HG03439 (cell line): Measurements from ENCODE around the gene FCGR3A.

Experiments
- ATAC-seq: cut with Tn5 transposase; IDR thresholded peaks from one replicate; pipeline ENCODE4 v1.9.1; 2021; ENCODE audit warnings: mild to moderate bottlenecking, moderate library complexity; ENCODE audit not compliant: unreplicated experiment

The FCGR3A gene

GRCh38 chr1:161505686-161506085, 43.9 kb downstream of the FCGR3A start:
- no peak for ATAC-seq

DNA sequence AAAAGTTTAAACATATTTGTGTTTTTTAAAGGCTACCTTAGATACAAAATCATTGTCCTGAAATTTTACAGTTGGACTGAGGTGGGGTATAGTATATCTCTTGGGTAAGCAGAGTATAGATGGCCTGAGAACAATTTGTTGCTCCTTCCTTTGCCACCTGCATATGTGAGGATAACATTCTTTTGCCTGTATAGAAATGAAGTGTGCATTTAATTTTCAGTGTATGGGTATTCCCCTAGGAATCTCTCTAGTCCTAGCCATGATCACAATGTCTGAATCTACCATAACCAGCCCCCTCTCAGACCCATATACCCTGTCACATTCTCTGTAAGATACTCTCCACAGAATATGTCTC, 46.2 kb downstream of the FCGR3A start:
- ATAC-seq, result no peak

- ATAC-seq, result no peak
Observed at GRCh38 chr1:161502641-161503393, 46.8 kb downstream of the FCGR3A start.

GRCh38 chr1:161502181-161502580, 47.4 kb downstream of the FCGR3A start:
- ATAC-seq, result no peak

- no peak for ATAC-seq
Observed at GRCh38 chr1:161501234-161501633, 48.4 kb downstream of the FCGR3A start.

GRCh38 chr1:161499099-161500039, 50.2 kb downstream of the FCGR3A start:
- ATAC-seq, result no peak

GRCh38 chr1:161498646-161499045, 51.0 kb downstream of the FCGR3A start:
- ATAC-seq, result no peak

DNA sequence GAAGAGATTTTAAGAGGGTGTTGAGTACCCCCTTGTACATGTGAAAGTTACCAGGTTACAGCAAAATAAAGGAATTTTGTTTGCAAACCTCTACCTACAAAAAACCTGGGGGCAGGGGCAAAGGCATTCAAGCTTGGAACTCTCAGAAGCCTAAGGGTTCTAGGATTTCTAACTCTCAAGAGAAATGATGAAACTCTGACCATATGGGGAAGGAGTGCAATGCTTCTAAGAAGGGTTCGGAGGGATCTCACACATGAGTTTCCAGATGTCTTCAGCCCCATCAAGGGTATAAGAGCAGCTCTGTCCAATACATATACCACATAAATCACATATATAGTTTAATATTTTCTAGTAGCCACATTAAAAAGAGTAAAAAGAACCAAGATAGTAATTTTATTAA, 51.7 kb downstream of the FCGR3A start:
- no peak for ATAC-seq

DNA sequence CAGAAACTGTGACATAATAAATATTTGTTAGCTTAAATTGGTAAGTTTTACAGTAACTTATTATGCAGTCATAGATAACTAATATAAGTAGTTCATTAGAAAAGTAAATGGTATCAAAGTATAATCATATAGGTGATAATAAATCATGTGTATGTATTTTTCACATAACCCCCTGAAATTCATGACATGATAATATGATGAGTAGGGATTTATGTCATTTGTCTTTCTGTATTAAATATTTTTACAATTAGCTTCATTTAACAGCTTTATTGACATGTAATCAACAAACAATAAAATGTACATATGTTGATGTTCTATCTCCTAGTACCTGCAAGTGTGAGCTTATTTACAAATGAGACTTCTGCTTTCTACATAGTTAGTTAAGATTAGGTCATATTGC, 54.1 kb downstream of the FCGR3A start:
- no peak for ATAC-seq

DNA sequence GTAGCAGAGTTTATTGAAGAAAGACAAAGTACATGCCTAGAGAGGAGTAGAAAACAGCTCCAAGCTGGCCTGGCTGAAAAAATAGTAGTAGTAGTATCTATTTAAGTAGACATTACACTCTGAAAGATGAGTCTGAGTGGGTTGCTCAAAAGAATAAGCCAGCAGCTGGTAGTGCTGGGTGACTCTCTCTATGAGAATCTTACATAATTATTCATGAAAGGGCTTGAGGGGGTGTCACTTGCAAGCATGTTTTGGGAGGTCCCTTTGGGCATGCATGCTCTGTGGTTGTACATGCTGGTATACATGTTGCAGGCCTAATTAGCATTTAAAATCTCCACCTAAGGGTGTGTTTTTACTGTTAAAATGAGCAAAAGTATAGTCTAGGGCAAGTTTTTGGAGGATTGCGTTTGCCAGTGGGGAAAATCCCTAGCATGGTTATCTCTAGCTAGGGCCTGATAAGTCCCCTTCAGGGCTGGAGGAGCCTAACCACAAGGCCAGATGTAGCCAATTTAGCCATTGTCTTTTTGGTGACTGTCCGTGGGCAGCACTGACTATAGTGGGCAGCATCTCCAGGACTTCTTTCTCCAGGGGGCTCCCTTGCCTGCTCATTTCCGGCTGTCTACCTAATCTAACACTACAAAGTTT, 55.4 kb downstream of the FCGR3A start:
- no peak for ATAC-seq

DNA sequence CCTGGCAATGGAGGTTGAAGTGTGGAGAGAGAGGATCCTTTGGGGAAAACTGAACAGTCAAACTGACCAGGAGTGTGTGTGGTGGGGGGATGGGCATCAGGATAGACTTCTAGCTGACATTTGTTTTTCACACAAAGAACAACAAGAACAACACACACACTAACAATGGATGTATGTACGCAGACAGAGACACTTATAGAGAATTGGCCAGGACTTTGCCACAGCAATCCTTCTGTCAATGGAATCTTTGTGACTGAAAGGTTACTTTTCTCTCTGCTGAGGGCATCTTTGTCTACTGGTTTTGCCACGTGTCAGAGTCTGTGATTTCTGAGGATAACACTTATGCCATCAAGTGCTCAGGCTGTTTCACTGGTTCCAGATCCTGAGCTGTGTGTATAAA, 56.8 kb downstream of the FCGR3A start:
- ATAC-seq, result no peak
